Stimulated activated CD4-positive, alpha-beta T cell treated with anti-CD3 and anti-CD28 coated beads, Interleukin-4, amount 100 ng/mL, for 24 hours (primary cell): ENCODE data around the gene HCFC1.

ENCODE experiments used
- DNase-seq: peaks from one replicate; pipeline ENCODE4 v3.0.0-alpha.2; 2020

Gene HCFC1

GRCh38 chrX:153973127-153974002, 1.7 kb upstream of the HCFC1 start:
- DNase-seq = no peak

DNA sequence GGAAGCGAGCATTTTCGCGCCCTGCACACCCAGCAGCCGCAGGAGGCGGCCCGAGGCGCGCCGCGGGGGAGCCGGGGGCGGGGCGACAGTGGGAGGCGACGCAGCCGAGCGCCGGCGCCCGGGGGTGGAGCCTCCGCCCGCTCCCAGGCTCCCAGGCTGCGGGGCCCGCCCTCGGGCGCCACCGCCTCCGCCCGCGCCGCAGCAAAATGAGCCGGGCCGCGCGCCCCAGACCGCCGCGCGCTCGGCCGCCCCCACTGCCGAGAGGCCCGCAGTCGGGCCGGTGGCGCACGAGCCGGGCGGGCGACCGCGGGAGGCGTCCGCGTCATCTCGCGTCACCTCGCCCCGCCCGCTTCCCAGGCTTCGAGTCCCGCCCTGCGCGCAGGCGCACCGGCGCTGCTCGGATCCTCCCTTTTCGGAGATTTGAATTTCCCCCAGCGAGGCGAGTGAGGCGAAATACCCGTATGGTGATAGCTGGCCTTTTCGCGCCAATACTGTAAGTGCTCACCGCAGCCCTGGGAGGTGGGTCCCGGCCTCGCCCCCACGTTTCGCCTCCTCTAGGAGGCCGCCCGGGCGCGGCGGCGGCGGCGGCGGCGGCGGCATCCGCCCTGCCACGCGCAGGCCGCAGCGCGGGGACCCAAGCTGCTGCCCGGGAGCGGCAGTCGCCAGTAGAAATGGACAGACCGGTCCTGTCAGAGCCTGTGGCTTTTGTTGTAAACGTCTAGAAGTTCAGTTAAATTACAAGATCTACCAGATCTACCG, 929 bp upstream of the HCFC1 start, which contains the start of gene TMEM187:
Gene TMEM187 (plus strand): TSS at position 387 of the 759 bp plus-strand sequence. CDS start 9,309 bp downstream, outside the sequence.
- DNase-seq = peak; percentile 88

GRCh38 chrX:153971124-153971449, 531 bp downstream of the HCFC1 start:
- peak; percentile 86 for DNase-seq

- DNase-seq = no peak
These were observed 1.1 kb downstream of the HCFC1 start for GRCh38 chrX:153970357-153971123.

DNA sequence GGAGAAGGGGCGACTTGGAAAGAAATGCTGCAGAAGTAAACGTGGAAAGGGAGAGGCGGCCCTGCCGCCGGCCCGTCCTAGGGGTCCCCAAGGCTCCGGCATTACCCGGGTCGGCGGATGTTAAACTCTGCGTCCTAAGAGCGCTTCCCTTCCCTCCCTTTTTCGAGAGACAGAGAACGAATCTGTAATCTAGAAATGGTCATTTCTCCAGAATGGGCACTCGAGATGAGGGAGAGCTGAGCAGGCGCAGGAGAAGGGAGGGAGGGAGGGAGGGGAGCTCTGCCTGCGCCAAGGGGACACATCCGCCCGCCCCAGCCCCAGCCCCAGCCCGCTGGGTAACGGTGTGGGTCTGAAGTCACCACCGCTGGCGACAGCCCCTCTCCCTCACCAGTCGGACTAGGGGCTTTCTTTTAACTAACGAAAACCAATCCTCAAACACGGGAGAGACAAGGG, 1.7 kb downstream of the HCFC1 start:
- DNase-seq = no peak

DNA sequence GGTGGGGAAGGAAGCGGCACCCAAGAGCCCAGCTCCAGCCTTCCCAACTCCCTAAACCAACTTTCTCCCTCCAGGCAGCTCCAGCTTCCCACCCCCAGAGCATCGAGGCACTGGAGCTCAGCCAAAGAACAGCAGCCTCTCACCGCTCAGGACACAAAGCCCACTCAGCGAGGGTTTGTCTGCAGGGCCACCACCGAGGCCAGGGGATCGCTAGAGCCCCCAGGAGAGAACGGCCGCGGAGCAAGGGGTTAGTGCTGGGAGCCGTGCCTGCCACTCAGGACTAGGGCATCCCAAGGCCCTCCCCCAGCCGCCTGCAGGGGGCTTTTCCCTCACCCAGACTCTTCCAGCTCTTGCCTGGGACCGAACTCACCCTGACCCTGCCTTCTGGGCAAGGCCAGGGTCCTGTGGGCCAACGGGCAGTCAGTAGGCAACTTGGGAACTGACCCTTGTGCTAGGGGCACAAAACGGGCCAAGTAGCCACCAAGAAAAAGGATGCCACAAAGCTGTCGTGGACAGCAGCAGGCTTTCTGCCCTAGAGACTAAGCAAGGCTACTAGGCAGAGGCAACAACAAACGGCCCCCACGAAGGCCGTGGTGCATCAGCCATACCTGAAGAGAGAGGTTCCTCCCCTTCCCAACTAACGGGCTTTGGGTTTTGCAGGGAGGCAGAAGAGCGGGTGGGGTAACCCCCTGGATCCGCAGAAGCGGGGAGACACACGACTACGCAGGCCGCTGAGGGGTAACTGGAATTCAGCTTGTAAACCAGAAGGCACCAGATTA, 2.3 kb downstream of the HCFC1 start:
- no peak for DNase-seq

GRCh38 chrX:153968754-153969124, 2.9 kb downstream of the HCFC1 start:
- no peak for DNase-seq

DNA sequence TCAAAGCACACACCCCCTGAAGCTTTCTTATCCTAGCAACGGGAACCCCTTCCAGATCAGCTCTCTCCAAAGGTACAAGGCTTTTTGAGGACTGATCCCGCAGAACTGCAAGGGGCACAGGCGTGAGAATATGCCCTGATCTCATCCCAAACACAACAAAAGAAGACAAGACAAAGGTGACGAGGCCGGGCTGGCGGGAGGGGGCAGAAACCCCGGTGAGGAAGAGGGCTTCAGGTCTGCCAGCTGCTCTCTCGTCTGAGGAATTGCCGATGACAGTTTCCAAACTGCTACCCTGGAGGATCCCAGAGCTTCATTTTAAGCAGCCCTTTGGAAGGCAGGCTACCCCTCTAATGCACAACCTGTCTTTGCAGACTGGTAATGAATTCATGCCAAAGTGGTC, 3.4 kb downstream of the HCFC1 start:
- no peak for DNase-seq

GRCh38 chrX:153967536-153968224, 3.9 kb downstream of the HCFC1 start:
- DNase-seq = no peak

- peak; percentile 62 for DNase-seq
These were observed 4.6 kb downstream of the HCFC1 start for GRCh38 chrX:153966841-153967535.

GRCh38 chrX:153966283-153966688, 5.3 kb downstream of the HCFC1 start:
- DNase-seq = no peak

- DNase-seq = no peak
These were observed 6.2 kb downstream of the HCFC1 start for GRCh38 chrX:153965406-153965805.

DNA sequence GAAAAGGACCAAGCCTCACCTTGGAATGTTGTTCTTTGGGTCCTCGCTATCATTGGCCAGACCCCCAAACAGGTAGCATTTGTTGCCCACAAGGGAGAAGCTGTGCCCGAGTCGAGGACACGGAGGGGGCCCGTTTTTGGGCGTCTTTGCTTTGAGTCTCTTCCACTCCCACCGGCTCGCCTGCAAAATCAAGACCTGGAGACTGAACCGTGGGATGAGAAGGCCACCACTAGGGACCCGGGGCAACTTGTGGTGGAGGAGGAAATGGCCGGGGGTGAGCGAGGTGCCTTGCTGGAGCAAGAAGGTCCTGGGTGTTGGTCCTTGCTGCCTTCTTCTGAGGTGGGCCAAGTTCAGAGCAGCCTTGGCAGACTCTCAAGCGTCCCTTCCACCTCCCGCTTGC, 7.5 kb downstream of the HCFC1 start:
- DNase-seq = no peak

DNA sequence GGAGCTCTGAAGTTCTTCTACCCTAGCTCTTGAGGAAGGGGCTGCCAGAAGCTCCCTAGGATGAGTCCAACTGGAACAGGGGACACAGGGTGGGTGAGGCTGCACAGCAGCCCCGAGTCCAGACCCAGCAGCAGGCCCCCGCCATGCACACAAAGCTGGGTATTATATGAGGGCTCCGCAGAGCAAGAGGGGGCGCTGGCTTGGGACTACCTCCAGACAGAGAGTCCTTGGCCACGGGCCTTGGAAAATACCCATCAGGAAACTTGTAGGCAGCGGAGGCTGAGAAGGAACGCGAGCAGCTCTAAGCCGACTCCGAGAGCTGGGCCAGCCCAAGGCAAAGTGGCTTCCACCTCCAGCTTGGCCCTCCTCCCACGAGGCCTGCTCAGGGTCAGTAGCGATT, 8.1 kb downstream of the HCFC1 start:
- no peak for DNase-seq

- no peak for DNase-seq
These were observed 10.3 kb downstream of the HCFC1 start for GRCh38 chrX:153961292-153961691.

GRCh38 chrX:153960786-153961185, 10.8 kb downstream of the HCFC1 start:
- no peak for DNase-seq

DNA sequence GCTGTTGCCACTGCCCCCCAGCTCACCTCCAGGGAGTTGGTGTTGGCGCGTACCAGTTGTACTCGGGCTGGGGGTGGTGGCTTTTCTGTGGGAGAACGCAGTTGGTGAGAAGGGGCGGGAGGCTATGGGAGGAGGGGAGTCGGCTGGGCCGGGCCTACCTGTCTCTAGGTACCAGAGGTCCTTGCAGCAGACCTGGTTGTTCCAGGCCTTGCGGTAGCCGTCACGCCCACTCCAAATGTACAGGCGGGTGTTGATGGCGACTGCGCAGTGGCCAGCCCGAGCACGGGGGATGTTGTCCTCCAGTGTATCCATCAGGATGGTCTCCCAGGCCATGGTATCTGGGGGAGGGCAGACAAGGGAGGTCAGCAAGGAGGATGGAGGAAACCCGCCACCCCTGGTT, 11.5 kb downstream of the HCFC1 start:
- DNase-seq = no peak

- DNase-seq = no peak
These were observed 12.0 kb downstream of the HCFC1 start for GRCh38 chrX:153959649-153960048.

DNA sequence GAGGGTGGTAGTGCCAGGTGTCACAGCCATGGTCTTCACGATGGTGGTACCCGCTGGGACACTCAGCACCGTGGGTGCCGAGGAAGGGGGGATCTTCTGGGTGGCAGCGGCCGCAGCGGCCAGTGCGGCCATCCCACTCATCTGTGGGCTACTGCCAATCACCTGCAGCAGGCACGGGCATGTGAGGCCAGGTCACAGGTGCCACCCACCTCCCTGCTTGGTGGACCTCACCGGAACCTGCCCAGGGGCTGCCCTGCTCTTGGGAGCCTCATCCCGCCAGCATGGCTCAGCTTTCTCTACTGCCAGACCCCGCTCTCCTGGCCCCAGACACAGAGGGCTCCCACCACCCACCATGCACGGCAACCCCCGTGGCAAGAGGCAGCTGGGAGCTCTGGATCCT, 13.0 kb downstream of the HCFC1 start:
- no peak for DNase-seq

DNA sequence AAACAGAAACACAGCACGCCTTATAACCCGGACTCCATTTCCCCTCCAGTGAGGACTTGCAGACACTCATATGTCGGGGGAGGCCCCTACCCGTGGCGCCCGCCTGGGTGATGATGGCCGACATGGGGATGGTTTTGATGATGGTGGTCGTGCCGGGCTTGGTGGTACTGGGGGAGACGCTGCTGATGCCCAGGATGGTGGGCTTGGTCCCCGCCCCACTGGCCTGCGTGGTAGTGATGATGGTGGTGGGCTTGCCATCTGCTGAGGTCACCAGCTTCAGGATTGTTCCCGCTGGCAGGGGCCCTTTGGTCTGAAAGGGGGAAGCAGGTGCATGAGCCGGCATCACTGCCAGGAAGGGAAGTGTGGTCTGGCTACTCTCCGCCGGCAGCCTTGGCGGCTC, 14.4 kb downstream of the HCFC1 start:
- DNase-seq = no peak
